BE2C (cell line): ENCODE data around the gene SMC6.

ENCODE experiments used
- DNase-seq: peaks from one replicate; pipeline ENCODE4 v3.0.0-alpha.2; 2020
- H3K27me3 ChIP-seq: fragments of 250-450 bp; sonication (Bioruptor Pico); 2 replicates; pipeline ENCODE4 v1.5.1; 2020; ENCODE audit warnings: mild to moderate bottlenecking
- H3K36me3 ChIP-seq: fragments of 250-450 bp; sonication (Bioruptor Pico); 2 replicates; pipeline ENCODE4 v1.5.1; 2020; ENCODE audit warnings: mild to moderate bottlenecking
- H3K4me1 ChIP-seq: fragments of 250-450 bp; sonication (Bioruptor Pico); 2 replicates; pipeline ENCODE4 v1.5.1; 2020
- H3K4me3 ChIP-seq: 2 replicates; pipeline ENCODE4 v1.5.1; 2011; ENCODE audit warnings: low read depth, low read length
- H3K9me3 ChIP-seq: fragments of 250-450 bp; sonication (Bioruptor Pico); 2 replicates; pipeline ENCODE4 v1.5.1; 2020
- TF ChIP-seq, protein P1 (sequence below): IDR thresholded peaks from 2 replicates; pipeline ENCODE4 v1.5.1; 2012; ENCODE audit warnings: mild to moderate bottlenecking, low read depth, low read length

Gene SMC6

DNA sequence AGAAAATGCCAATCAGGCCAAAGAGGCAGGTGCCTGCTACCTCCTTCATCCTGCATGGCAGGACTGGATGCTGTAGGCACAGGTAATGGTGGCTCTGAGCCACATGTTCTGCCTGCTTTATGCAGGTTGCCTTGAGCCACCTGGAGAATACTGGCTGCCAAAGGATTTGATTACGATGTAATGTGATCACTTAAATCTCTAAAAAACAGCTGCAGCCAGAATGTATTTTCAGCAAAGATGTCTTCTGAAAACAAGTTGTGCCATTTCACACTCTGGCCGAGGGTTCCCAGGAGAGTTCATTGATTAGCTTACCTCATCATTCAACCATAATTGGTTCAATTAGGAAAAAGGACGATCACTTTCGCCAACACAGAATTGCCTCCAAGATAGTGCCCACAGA is 44.7 kb upstream of the SMC6 start:
- DNase-seq: no peak
- H3K4me1 ChIP-seq: peaks cover 19% of the 10 kb centered on the region
- TF ChIP-seq, protein P1, sequence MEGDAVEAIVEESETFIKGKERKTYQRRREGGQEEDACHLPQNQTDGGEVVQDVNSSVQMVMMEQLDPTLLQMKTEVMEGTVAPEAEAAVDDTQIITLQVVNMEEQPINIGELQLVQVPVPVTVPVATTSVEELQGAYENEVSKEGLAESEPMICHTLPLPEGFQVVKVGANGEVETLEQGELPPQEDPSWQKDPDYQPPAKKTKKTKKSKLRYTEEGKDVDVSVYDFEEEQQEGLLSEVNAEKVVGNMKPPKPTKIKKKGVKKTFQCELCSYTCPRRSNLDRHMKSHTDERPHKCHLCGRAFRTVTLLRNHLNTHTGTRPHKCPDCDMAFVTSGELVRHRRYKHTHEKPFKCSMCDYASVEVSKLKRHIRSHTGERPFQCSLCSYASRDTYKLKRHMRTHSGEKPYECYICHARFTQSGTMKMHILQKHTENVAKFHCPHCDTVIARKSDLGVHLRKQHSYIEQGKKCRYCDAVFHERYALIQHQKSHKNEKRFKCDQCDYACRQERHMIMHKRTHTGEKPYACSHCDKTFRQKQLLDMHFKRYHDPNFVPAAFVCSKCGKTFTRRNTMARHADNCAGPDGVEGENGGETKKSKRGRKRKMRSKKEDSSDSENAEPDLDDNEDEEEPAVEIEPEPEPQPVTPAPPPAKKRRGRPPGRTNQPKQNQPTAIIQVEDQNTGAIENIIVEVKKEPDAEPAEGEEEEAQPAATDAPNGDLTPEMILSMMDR: no peak
- H3K36me3 ChIP-seq: no peaks in the 10 kb centered on the region
- no peak overlapping the region for H3K4me3 ChIP-seq
- H3K9me3 ChIP-seq: no peaks in the 10 kb centered on the region
- no peaks in the 10 kb centered on the region for H3K27me3 ChIP-seq

GRCh38 chr2:17795309-17795708 is 41.7 kb upstream of the SMC6 start:
- no peaks in the 10 kb centered on the region for H3K27me3 ChIP-seq
- H3K36me3 ChIP-seq: no peaks in the 10 kb centered on the region
- peaks cover 8% of the 10 kb centered on the region for H3K4me1 ChIP-seq
- no peaks in the 10 kb centered on the region for H3K9me3 ChIP-seq
- DNase-seq: no peak
- no peak overlapping the region for H3K4me3 ChIP-seq
- TF ChIP-seq, protein P1: no peak

- Histone ChIP-seq H3K27me3 (no peaks in the 10 kb centered on the region), H3K4me1 (peaks cover 3% of the 10 kb centered on the region; the same call in 1 of the 2 replicates), H3K4me3 (no peak overlapping the region), H3K9me3 (no peaks in the 10 kb centered on the region), H3K36me3 (no peaks in the 10 kb centered on the region)
- no peak for DNase-seq
- TF ChIP-seq, protein P1: no peak
These were observed 40.3 kb upstream of the SMC6 start for GRCh38 chr2:17793803-17794354.

GRCh38 chr2:17793296-17793695 is 39.7 kb upstream of the SMC6 start:
- no peak overlapping the region for H3K4me3 ChIP-seq
- H3K9me3 ChIP-seq: no peaks in the 10 kb centered on the region
- no peaks in the 10 kb centered on the region for H3K27me3 ChIP-seq
- TF ChIP-seq, protein P1: no peak
- H3K4me1 ChIP-seq: peaks cover 9% of the 10 kb centered on the region
- no peaks in the 10 kb centered on the region for H3K36me3 ChIP-seq
- DNase-seq: no peak

DNA sequence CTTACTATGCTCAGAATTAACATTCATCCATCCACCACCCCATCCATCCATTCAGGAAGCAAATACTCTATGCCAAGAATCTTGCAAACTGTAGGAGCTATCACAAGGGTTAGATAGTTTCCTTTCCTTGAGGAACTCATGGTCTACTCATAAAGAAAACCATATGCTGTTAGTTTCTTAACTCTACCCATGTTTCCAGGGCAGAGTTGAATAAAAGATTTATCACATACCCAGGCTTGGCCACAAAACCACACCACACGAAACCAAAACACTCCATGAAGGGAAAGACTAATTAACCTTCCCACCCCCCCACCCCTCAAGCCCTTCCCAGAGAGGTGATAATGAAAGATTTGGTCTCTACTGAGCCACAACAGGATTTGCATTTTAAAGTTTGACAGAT is 38.9 kb upstream of the SMC6 start:
- Histone ChIP-seq H3K27me3 (no peaks in the 10 kb centered on the region), H3K4me1 (peaks cover 17% of the 10 kb centered on the region), H3K4me3 (no peak overlapping the region), H3K9me3 (no peaks in the 10 kb centered on the region), H3K36me3 (no peaks in the 10 kb centered on the region)
- DNase-seq: no peak
- TF ChIP-seq, protein P1: no peak

GRCh38 chr2:17791817-17792130 is 38.2 kb upstream of the SMC6 start:
- no peaks in the 10 kb centered on the region for H3K27me3 ChIP-seq
- H3K4me3 ChIP-seq: no peak overlapping the region
- no peaks in the 10 kb centered on the region for H3K36me3 ChIP-seq
- no peaks in the 10 kb centered on the region for H3K9me3 ChIP-seq
- DNase-seq: no peak
- H3K4me1 ChIP-seq: peaks cover 17% of the 10 kb centered on the region
- TF ChIP-seq, protein P1: no peak
